Tibial artery (tissue), 4 donors: ENCODE data around the gene GARRE1.

Experiments
- DNase-seq, 2 donors: peaks; one replicate each; pipeline ENCODE4 v3.0.0-alpha.2; 2019
- H3K27ac ChIP-seq, 2 donors: fragments of 200-600 bp; sonication (generic) in 1 of 2; 1 replicate in 1 of 2; 2 replicates in 1 of 2; pipeline ENCODE4 v1.5.1; 2018 to 2019; ENCODE audit warnings: mild to moderate bottlenecking in 1 of 2
- H3K27me3 ChIP-seq, 2 donors: fragments of 200-600 bp; sonication (generic) in 1 of 2; one replicate each; pipeline versions ENCODE4 v1.5.1 to v1.6.0; 2016 to 2019
- H3K36me3 ChIP-seq, 3 donors: fragments of 200-600 bp; sonication (generic) in 2 of 3; one replicate each; pipeline ENCODE4 v1.5.1; 2016 to 2019; ENCODE audit warnings: mild to moderate bottlenecking in 2 of 3
- H3K4me1 ChIP-seq, 4 donors: fragments of 200-600 bp; sonication (generic) in 2 of 4; 1 replicate in 3 of 4; 2 replicates in 1 of 4; pipeline ENCODE4 v1.5.1; 2016 to 2019
- H3K4me3 ChIP-seq, 2 donors: fragments of 200-600 bp; sonication (generic) in 1 of 2; 1 replicate in 1 of 2; 2 replicates in 1 of 2; pipeline ENCODE4 v1.5.1; 2018 to 2019; ENCODE audit warnings: mild to moderate bottlenecking in 2 of 2
- H3K9me3 ChIP-seq, 3 donors: fragments of 200-600 bp; sonication (generic) in 1 of 3; one replicate each; pipeline ENCODE4 v1.5.1; 2016 to 2019
- CTCF ChIP-seq, 2 experiments: fragments of 200-600 bp in 1 of 2; fragments of 450-650 bp in 1 of 2; IDR thresholded peaks; one replicate each; pipeline ENCODE4 v1.5.1; 2017 to 2019; ENCODE audit warnings: antibody characterized with exemption in 2 of 2, mild to moderate bottlenecking in 1 of 2, moderate library complexity in 1 of 2
- intact Hi-C: fragments of 100-400 bp; cut with DNase I; formaldehyde crosslinking; loops from one replicate; pipeline ENCODE4 v1.15.0; 2023; ENCODE audit warnings: low total_unique reads

The GARRE1 gene

GRCh38 chr19:34232566-34233481 is 21.5 kb upstream of the GARRE1 start:
- DNase-seq, result peak; percentile 67 to 71
- Histone ChIP-seq H3K4me3 (peak overlapping the region in 1 of 2 donors; percentile 28), H3K27ac (peak overlapping the region; percentile 67 to 77), H3K36me3 (peaks cover 21 to 31% (median 28%) of the 10 kb centered on the region in 3 donors), H3K9me3 (no peaks in the 10 kb centered on the region), H3K4me1 (peaks cover 0 to 27% (median 14%) of the 10 kb centered on the region in 4 donors), H3K27me3 (no peaks in the 10 kb centered on the region)
- TF ChIP-seq CTCF (IDR thresholded peaks at IDR 0.05), result no peak
- intact Hi-C loops, result no loop called here

GRCh38 chr19:34235425-34235940 is 18.9 kb upstream of the GARRE1 start:
- peaks cover 0 to 10% (median 6%) of the 10 kb centered on the region in 3 donors for H3K36me3 ChIP-seq
- peaks cover 0 to 27% (median 14%) of the 10 kb centered on the region in 4 donors for H3K4me1 ChIP-seq
- H3K9me3 ChIP-seq, result no peaks in the 10 kb centered on the region
- DNase-seq, result no peak
- no peak overlapping the region for H3K27ac ChIP-seq
- TF ChIP-seq CTCF (IDR thresholded peaks at IDR 0.05), result no peak
- intact Hi-C loops, result no loop called here
- H3K4me3 ChIP-seq, result no peak overlapping the region
- H3K27me3 ChIP-seq, result no peaks in the 10 kb centered on the region

GRCh38 chr19:34236035-34236987 is 18.0 kb upstream of the GARRE1 start:
- Histone ChIP-seq H3K9me3 (no peaks in the 10 kb centered on the region), H3K27me3 (no peaks in the 10 kb centered on the region), H3K36me3 (peaks cover 0 to 2% (median 0%) of the 10 kb centered on the region in 3 donors), H3K4me1 (peaks cover 0 to 27% (median 14%) of the 10 kb centered on the region in 4 donors), H3K27ac (no peak overlapping the region), H3K4me3 (no peak overlapping the region)
- intact Hi-C loops, result no loop called here
- TF ChIP-seq CTCF (IDR thresholded peaks at IDR 0.05), result no peak
- DNase-seq, result no peak

GRCh38 chr19:34237283-34237682 is 17.1 kb upstream of the GARRE1 start:
- intact Hi-C loops, result no loop called here

More at GRCh38 chr19:34237283-34237682, 17.1 kb upstream of the GARRE1 start:
- Histone ChIP-seq H3K27me3 (no peaks in the 10 kb centered on the region), H3K9me3 (no peaks in the 10 kb centered on the region), H3K4me3 (no peak overlapping the region), H3K36me3 (no peaks in the 10 kb centered on the region), H3K27ac (no peak overlapping the region), H3K4me1 (peaks cover 0 to 18% (median 8%) of the 10 kb centered on the region in 4 donors)
- TF ChIP-seq CTCF (IDR thresholded peaks at IDR 0.05), result no peak
- DNase-seq, result no peak
